Stimulated activated CD4-positive, alpha-beta T cell treated with anti-CD3 and anti-CD28 coated beads, Interleukin-15, amount 100 ng/mL, for 48 hours (primary cell): Measurements from ENCODE around the gene SIX3.

Source experiments
- DNase-seq, 2 donors: peaks; one replicate each; pipeline ENCODE4 v3.0.0-alpha.2; 2020; ENCODE audit warnings: low read depth in 2 of 2

The SIX3 gene

GRCh38 chr2:44941551-44942234 lies at the start of gene SIX3:
Gene SIX3, plus strand, starts transcription at chr2:44941702. Its CDS starts 403 bp downstream, at chr2:44942105.
- DNase-seq, result peak in 1 of 2 donors; percentile 30

- DNase-seq, result peak; percentile 2 to 8
These were observed 47.4 kb upstream of the SIX3 start for GRCh38 chr2:44894058-44894457.

GRCh38 chr2:44895061-44895460 lies 46.4 kb upstream of the SIX3 start:
- DNase-seq, result no peak

GRCh38 chr2:44897406-44897805 lies 44.1 kb upstream of the SIX3 start:
- DNase-seq, result no peak

- DNase-seq, result no peak
These were observed 39.0 kb upstream of the SIX3 start for GRCh38 chr2:44902217-44903137.

- DNase-seq, result no peak
These were observed 36.9 kb upstream of the SIX3 start for GRCh38 chr2:44904578-44904977.

GRCh38 chr2:44906972-44907371 lies 34.5 kb upstream of the SIX3 start:
- DNase-seq, result no peak

GRCh38 chr2:44909831-44910230 lies 31.7 kb upstream of the SIX3 start:
- DNase-seq, result no peak

- no peak for DNase-seq
These were observed 28.8 kb upstream of the SIX3 start for GRCh38 chr2:44912660-44913059.

- no peak for DNase-seq
These were observed 25.2 kb upstream of the SIX3 start for GRCh38 chr2:44916291-44916690.

- no peak for DNase-seq
These were observed 23.3 kb upstream of the SIX3 start for GRCh38 chr2:44918095-44918775.

- DNase-seq, result no peak
These were observed 20.8 kb upstream of the SIX3 start for GRCh38 chr2:44920751-44921150.

- no peak for DNase-seq
These were observed 18.7 kb upstream of the SIX3 start for GRCh38 chr2:44922776-44923175.

GRCh38 chr2:44925561-44926136 lies 15.9 kb upstream of the SIX3 start:
- no peak for DNase-seq

GRCh38 chr2:44926957-44927356 lies 14.5 kb upstream of the SIX3 start:
- no peak for DNase-seq

GRCh38 chr2:44927985-44928482 lies 13.5 kb upstream of the SIX3 start:
- no peak for DNase-seq

GRCh38 chr2:44928483-44929158 lies 12.9 kb upstream of the SIX3 start:
- no peak for DNase-seq

- DNase-seq, result no peak
These were observed 12.3 kb upstream of the SIX3 start for GRCh38 chr2:44929159-44929734.

- DNase-seq, result no peak
These were observed 11.7 kb upstream of the SIX3 start for GRCh38 chr2:44929735-44930273.
